BJ (cell line): ENCODE measurements around the gene GPN1. TPM values are rescaled to one million over a fixed set of nuclear protein-coding genes. Genes with fewer than 3 reads are reported as not detected.
"Not testable (repeated sequence)": the region's sequence is repeated elsewhere in the genome, so short reads cannot be mapped to it uniquely, and the experiment has no call there.

ENCODE experiments used
- CTCF ChIA-PET: fragments of 350-600 bp; formaldehyde crosslinking; extraction: SDS; loops from one replicate; lab custom pipeline; 2021; ENCODE audit warnings: antibody characterized with exemption, inconsistent platforms; lab: Yijun Ruan, JAX
- POLR2A ChIA-PET: fragments of 300-600 bp; sonication (Branson Sonifier 250); formaldehyde crosslinking; extraction: SDS; loops from one replicate; lab custom pipeline; 2021; ENCODE audit warnings: antibody characterized with exemption; lab: Charles Lee
- DNase-seq: peaks from one replicate; pipeline ENCODE4 v3.0.0-alpha.2; 2011; ENCODE audit warnings: low read depth
- H3K27me3 ChIP-seq: 2 replicates; pipeline ENCODE4 v1.6.0; 2011; ENCODE audit warnings: low read length; ENCODE audit not compliant: control insufficient read depth, insufficient read depth
- H3K36me3 ChIP-seq: 2 replicates; pipeline ENCODE4 v1.5.1; 2011; ENCODE audit warnings: low read length; ENCODE audit not compliant: control insufficient read depth, insufficient read depth
- H3K4me3 ChIP-seq: 2 replicates; pipeline ENCODE4 v1.5.1; 2011; ENCODE audit warnings: low read depth, mild to moderate bottlenecking, control low read depth, low read length
- polyA plus RNA-seq: library from polyadenylated mRNA; depleted of rRNA; stranded (reverse); fragments of >200 nt; gene quantifications from 2 replicates; pipeline ENCODE4 v1.2.3, GENCODE V29; 2011
- TF ChIP-seq, protein P1 (sequence below): IDR thresholded peaks from 2 replicates; pipeline ENCODE4 v1.5.1; 2011; ENCODE audit warnings: low read depth, mild to moderate bottlenecking, control low read depth, inconsistent platforms, low read length, moderate library complexity; ENCODE audit not compliant: insufficient read depth

Gene GPN1
- polyA plus RNA-seq, 1 experiment: 40.8 TPM

DNA sequence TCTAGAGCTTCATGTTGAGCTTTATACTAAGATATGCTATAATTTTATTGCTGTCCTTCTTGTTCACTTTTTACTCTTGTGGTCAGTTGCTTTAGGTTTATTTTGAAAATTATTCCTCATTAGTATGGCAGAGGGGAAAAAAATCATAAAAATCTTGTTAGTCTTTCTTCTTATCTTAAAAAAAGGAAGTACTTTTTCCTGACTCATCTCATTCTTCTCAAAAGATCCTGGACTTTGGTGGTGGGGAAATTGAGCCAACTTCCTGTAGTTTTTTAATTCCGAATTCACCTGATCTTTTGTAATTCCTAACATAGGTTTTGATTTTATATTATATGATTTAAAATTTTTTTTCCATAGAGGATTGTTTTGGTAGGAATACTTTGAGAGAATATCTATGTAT, 38.6 kb downstream of the GPN1 start:
- ChIA-PET CTCF (interaction anchor here (1.0 to 1.1 kb wide), 2 partner anchors 16 to 21 kb away, joined by 4 read pairs; no protein-coding TSS in a partner anchor), POLR2A (no interaction called here)
- Histone ChIP-seq H3K4me3 (no peak overlapping the region), H3K36me3 (peaks cover 5% of the 10 kb centered on the region), H3K27me3 (no peaks in the 10 kb centered on the region)
- no peak for DNase-seq
- TF ChIP-seq, protein P1, sequence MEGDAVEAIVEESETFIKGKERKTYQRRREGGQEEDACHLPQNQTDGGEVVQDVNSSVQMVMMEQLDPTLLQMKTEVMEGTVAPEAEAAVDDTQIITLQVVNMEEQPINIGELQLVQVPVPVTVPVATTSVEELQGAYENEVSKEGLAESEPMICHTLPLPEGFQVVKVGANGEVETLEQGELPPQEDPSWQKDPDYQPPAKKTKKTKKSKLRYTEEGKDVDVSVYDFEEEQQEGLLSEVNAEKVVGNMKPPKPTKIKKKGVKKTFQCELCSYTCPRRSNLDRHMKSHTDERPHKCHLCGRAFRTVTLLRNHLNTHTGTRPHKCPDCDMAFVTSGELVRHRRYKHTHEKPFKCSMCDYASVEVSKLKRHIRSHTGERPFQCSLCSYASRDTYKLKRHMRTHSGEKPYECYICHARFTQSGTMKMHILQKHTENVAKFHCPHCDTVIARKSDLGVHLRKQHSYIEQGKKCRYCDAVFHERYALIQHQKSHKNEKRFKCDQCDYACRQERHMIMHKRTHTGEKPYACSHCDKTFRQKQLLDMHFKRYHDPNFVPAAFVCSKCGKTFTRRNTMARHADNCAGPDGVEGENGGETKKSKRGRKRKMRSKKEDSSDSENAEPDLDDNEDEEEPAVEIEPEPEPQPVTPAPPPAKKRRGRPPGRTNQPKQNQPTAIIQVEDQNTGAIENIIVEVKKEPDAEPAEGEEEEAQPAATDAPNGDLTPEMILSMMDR: no peak

DNA sequence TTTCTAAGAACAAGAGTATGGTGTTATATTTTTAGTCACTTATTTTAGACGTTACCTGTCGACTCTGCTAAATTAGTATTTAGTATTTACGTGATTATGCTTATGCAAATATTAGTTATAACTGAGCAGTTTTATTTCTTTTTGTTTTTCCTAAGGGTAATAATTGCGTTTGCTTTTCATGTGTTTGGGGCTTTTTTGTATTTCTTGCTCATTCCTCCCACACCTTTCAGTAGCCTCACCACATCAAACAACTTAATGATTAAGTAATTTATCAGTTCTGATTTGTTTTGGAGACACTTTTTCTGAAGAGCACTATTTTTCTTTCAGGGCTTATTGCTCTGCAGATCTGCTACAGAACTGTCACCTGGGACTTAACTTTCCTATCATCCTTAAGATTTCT, 42.4 kb downstream of the GPN1 start:
- Histone ChIP-seq H3K4me3 (no peak overlapping the region), H3K36me3 (peaks cover 9% of the 10 kb centered on the region), H3K27me3 (no peaks in the 10 kb centered on the region)
- POLR2A ChIA-PET: no interaction called here
- no peak for DNase-seq
- CTCF ChIA-PET: interaction anchor here (1.0 kb wide), 1 partner anchor 8 kb away, joined by 3 read pairs; the partner anchor contains the start of genes SLC4A1AP and SUPT7L
- TF ChIP-seq, protein P1: no peak

DNA sequence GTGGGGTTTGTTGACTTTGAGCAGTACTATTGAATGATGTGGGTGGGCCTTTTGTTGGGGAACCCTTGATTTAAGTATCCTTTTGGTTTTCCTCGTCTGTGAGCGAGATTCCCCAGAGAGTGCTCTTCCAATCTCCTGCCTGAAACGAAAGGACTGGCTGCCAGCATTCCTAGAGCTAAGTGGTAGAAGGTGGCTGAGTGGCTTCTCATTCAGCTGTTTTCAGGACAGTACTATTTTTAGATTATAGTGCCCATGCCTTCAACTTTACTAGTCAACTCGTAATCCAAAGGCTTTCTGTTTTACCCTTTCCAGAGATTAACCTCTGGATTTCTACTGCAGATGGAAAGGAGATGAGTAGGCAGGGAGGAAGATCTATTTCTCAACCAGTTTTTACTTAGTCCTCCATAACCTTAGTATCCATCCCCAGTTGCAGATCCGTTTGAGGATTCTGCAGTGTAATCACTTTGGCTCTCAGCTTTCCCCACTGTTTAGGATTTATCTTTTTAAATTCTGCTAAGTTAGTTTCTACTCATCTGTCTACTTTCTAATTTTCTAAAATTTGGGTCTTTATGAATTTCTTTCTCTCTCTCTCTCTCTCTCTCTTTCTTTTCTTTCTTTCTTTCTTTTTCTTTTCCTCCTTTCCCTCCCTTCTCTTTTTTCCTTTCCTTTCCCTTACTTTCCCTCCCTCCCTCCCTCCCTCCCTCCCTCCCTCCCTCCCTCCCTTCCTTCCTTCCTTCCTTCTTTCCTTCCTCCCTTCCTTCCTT, 44.1 kb downstream of the GPN1 start:
- no peak for DNase-seq
- ChIA-PET POLR2A (no interaction called here), CTCF (interaction anchor here (0.6 to 0.9 kb wide), 2 partner anchors 10 to 778 kb away, joined by 3 read pairs; no protein-coding TSS in a partner anchor)
- no peak overlapping the region for H3K4me3 ChIP-seq
- H3K36me3 ChIP-seq: peaks cover 7% of the 10 kb centered on the region
- TF ChIP-seq, protein P1: no peak
- no peaks in the 10 kb centered on the region for H3K27me3 ChIP-seq

DNA sequence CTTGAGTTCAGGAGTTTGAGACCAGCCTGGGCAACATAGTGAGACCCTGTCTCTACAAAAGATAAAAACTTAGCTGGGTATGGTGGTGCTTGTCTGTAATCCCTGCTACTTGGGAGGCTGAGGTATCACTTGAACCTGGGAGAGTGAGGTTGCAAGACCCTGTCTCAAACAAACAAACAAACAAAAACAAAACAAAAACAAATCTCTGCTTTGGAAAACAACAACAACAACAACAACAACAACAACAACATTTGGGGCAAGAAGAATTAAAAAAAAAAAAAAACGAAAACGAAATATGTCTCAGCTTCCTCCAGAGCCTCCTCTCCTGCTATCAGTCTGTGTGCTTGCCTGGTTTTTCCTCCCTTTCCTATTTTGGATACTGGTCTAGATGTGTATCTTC, 51.7 kb downstream of the GPN1 start:
- peaks cover 2% of the 10 kb centered on the region; the same call in 1 of the 2 replicates for H3K36me3 ChIP-seq
- no peak for DNase-seq
- H3K4me3 ChIP-seq: no peak overlapping the region
- POLR2A ChIA-PET: interaction anchor here (0.6 kb wide), 1 partner anchor 12 kb away, joined by 3 read pairs; no protein-coding TSS in a partner anchor
- CTCF ChIA-PET: no interaction called here
- TF ChIP-seq, protein P1: no peak
- no peaks in the 10 kb centered on the region for H3K27me3 ChIP-seq

DNA sequence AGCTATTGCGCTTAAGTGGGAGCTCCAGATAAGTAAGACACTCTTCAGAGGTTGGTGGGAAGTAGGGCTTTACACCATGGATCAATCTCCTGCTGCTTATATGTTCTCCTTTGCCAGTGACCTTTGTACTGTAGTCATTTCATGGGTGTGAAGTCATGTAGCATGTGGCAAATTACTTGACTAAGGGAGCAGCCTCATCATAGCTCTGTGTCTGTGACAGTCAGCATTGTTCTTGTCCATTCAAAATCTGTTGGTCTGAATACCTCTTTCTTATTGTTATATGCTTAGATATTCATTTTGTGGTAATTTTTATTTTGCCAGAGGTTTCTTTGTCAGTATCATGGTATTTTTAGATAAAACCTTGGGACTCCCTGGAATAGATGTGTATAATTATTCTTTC, 53.0 kb downstream of the GPN1 start:
- Histone ChIP-seq H3K4me3 (no peak overlapping the region), H3K36me3 (peaks cover 5% of the 10 kb centered on the region; the same call in 1 of the 2 replicates), H3K27me3 (no peaks in the 10 kb centered on the region)
- ChIA-PET POLR2A (interaction anchor here (0.7 kb wide), 1 partner anchor 35 kb away, joined by 7 read pairs; no protein-coding TSS in a partner anchor), CTCF (interaction anchor here (0.7 to 4.3 kb wide), 12 partner anchors 10 to 786 kb away, joined by 3 to 28 read pairs (median 4); partner anchors contain the start of gene PPM1G)
- TF ChIP-seq, protein P1: no peak
- DNase-seq: peak; percentile 15

DNA sequence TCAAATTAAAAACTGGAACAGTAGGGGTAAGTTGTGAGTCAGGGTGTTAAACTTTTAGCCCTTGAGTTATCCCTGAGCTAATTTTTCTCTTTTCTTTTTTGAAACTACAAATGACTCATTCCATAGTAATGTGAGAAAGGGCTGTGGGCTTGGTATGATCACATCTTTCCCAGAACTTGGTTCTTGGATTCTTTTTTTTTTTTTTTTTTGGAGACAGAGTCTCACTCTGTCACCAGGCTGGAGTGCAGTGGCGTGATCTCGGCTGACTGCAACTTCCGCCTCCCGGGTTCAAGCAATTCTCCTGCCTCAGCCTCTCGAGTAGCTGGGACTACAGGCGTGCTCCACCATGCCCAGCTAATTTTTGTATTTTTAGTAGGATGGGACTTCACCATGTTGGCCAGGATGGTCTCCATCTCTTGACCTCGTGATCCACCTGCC, 53.5 kb downstream of the GPN1 start:
- ChIA-PET CTCF (interaction anchor here (0.7 to 4.3 kb wide), 18 partner anchors 9 to 785 kb away, joined by 3 to 28 read pairs (median 6); partner anchors contain the start of genes PPM1G, SLC4A1AP and SUPT7L), POLR2A (interaction anchor here (0.7 kb wide), 1 partner anchor 35 kb away, joined by 7 read pairs; no protein-coding TSS in a partner anchor)
- H3K4me3 ChIP-seq, H3K27me3 ChIP-seq, H3K36me3 ChIP-seq: not testable (repeated sequence)
- DNase-seq: peak; percentile 85
